D721Med (cell line): ENCODE measurements around the gene NAA16.
"Not testable (repeated sequence)": the region's sequence is repeated elsewhere in the genome, so short reads cannot be mapped to it uniquely, and the experiment has no call there.

Source experiments
- DNase-seq: peaks from one replicate; pipeline ENCODE4 v3.0.0; 2011; ENCODE audit warnings: low spot score; ENCODE audit not compliant: insufficient read length
- FAIRE-seq: peaks from 2 replicates; lab custom pipeline; 2011; peaks lifted over from hg19 to GRCh38; lab: Jason Lieb, UNC
- CTCF ChIP-seq: IDR thresholded peaks from 2 replicates; pipeline ENCODE4 v1.5.1; 2012; ENCODE audit warnings: mild to moderate bottlenecking, control low read depth; ENCODE audit not compliant: insufficient read depth; ENCODE audit errors: missing control alignments

NAA16 gene

GRCh38 chr13:41274881-41275280 lies 36.2 kb upstream of the NAA16 start:
- FAIRE-seq, result no peak
- no peak for TF ChIP-seq CTCF
- DNase-seq, result no peak

DNA sequence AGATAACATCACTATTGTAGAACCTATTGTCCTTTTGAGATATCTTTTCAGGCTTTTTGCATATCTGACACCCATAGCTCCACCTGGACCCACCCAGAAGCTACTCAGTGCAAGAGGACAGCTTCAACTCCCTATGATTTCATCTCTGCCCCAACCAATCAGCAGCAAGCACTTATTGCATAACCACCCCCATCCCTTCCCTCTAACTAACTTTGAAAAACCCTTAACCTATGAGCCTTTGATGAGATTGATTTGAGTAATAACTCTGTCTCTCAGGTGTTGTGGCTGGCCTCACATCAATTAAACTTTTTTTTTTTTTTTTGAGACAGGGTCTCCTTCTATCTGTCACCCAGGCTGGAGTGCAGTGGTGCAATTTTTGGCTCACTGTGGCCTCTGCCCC lies 34.2 kb upstream of the NAA16 start:
- no peak for FAIRE-seq
- no peak for DNase-seq

DNA sequence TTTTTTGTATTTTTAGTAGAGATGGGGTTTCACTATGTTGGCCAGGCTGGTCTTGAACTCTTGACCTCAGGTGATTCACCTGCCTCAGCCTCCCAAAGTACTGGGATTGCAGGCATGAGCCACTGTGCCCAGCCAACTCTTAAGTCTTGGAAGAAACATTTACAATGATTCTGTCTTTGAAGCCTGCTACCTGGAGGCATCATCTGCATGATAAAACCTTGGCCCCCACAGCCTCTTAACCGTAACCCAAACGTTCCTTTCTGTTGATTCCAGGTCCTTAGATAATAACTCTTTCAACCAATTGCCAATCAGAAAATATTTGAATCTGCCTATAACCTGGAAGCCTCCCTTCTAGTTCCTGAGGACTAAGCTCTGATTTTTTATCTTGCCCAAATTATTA lies 31.9 kb upstream of the NAA16 start:
- not testable (repeated sequence) for DNase-seq, FAIRE-seq

More for the DNA sequence above, 34.2 kb upstream of the NAA16 start:
- TF ChIP-seq CTCF, result no peak

DNA sequence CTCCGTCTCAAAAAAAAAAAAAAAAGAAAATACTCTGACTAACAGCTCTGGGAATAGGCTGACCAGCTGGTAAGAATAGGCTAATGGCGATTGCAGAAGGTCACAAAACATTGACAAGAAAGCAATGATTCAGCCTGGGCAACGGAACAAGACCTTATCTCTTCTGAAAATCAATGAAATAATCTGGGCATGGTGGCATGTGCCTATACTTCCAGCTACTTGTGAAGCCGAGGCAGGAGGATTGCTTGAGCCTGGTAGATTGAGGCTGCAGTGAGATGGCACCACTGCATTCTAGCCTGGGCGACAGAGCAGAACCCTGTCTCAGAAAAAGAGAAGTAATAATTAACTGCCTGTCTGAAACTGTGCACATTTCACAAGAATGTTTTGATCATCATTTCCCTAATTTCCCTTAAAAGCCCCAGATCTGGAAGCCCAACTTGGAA lies 28.9 kb upstream of the NAA16 start:
- FAIRE-seq, result no peak
- TF ChIP-seq CTCF, result no peak
- no peak for DNase-seq

- FAIRE-seq, result no peak
These were observed 26.4 kb upstream of the NAA16 start for GRCh38 chr13:41284512-41285288.

DNA sequence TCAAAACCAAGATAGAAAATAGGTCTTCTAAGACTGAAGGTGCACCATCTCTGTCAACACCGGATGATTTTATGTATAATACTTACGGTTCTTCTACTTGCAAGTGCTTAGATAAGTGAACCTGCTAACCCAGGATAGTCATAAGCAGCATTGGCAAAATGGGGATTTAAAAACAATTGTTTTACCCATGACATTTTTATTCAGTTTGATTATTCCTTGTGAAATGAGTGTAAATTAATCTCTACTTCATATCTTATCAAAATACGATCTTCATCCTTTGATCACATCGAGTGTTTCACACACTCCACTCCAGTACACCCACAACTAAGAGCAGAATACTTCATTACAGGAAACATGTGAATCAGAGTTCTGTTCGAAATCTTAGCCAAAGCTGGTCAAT lies 24.7 kb upstream of the NAA16 start:
- no peak for FAIRE-seq
- DNase-seq, result no peak
- no peak for TF ChIP-seq CTCF

More at GRCh38 chr13:41284512-41285288, 26.4 kb upstream of the NAA16 start:
- no peak for TF ChIP-seq CTCF
- no peak for DNase-seq

- FAIRE-seq (no peak), DNase-seq (no peak)
- no peak for TF ChIP-seq CTCF
These were observed 21.6 kb upstream of the NAA16 start for GRCh38 chr13:41289463-41289881.

DNA sequence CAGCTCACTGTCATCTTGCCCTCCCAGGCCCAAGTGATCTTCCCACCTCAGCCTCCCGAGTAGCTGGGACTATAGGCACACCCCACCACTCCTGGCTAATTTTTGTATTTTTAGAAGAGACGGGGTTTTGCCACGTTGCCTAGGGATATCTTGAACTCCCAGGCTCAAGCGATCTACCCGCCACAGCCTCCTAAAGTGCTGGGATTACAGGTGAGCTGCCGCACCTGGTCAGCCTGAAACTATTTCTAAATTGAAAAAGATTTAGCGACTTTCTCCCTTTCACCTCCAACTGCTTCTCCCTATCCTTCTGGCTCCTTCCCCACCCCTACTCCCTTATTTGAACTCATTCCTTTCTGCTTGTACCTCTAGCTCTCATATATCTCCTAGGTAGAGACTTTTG lies 19.8 kb upstream of the NAA16 start:
- no peak for TF ChIP-seq CTCF
- DNase-seq (no peak), FAIRE-seq (no peak)
